HUES64 (cell line): ENCODE results near the gene MOV10L1.

Experiments used
- H3K27ac ChIP-seq: 2 replicates; pipeline ENCODE4 v1.7.0; 2013; ENCODE audit warnings: low read depth, low read length, inconsistent platforms
- H3K27me3 ChIP-seq: 2 replicates; pipeline ENCODE4 v1.6.1; 2013; ENCODE audit warnings: mild to moderate bottlenecking, low read length; ENCODE audit not compliant: insufficient read depth
- H3K36me3 ChIP-seq: 2 replicates; pipeline ENCODE4 v1.6.1; 2013; ENCODE audit warnings: mild to moderate bottlenecking, low read length; ENCODE audit not compliant: insufficient read depth
- H3K4me1 ChIP-seq: 2 replicates; pipeline ENCODE4 v1.6.1; 2013; ENCODE audit warnings: mild to moderate bottlenecking, low read length, moderate library complexity; ENCODE audit not compliant: insufficient read depth
- H3K4me3 ChIP-seq: 2 replicates; pipeline ENCODE4 v1.5.1; 2013; ENCODE audit warnings: mild to moderate bottlenecking, low read length, moderate library complexity
- H3K9ac ChIP-seq: 2 replicates; pipeline ENCODE4 v1.6.1; 2013; ENCODE audit warnings: mild to moderate bottlenecking, low read depth, low read length
- H3K9me3 ChIP-seq: 2 replicates; pipeline ENCODE4 v1.6.1; 2013; ENCODE audit warnings: low read depth, low read length; ENCODE audit not compliant: insufficient read depth
- WGBS: fragments of 150-250, 120-280 bp; methylation state at CpG from one replicate; pipeline ENCODE4 v1.1.7; 2013; ENCODE audit warnings: missing lambda C conversion rate; 5-methylcytosine and 5-hydroxymethylcytosine counted together

MOV10L1 gene

DNA sequence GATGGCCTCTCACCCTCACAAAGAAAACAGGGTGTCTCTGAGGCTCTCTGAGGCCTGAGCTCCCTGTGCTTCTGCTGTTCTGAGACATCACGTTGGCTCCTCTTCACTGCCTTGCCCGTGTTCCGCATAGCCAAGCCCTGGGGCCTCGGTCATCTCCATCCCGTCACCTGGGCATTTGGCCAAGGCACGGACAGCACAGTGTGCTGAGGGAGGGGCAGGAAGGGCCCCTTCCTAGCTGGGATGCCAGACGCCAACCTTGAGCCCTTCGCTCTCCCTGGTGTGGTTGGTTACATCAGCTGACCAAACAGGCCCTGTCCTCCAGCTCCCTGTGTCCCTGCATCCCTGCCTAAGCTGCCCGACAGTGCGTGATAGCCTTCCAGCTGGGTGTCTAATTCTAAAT lies 25.9 kb downstream of the MOV10L1 start:
- H3K9me3 ChIP-seq: no peaks in the 10 kb centered on the region
- H3K4me1 ChIP-seq: peaks cover 4% of the 10 kb centered on the region; the same call in 1 of the 2 replicates
- 95% methylated on average over 10 of the region's 10 CpGs for WGBS
- H3K27ac ChIP-seq: no peak overlapping the region
- H3K4me3 ChIP-seq: no peak overlapping the region
- 0 out of 2 replicates have a peak, but pooled peaks cover 3% of the 10 kb centered on the region for H3K27me3 ChIP-seq
- no peak overlapping the region for H3K9ac ChIP-seq
- no peaks in the 10 kb centered on the region for H3K36me3 ChIP-seq

DNA sequence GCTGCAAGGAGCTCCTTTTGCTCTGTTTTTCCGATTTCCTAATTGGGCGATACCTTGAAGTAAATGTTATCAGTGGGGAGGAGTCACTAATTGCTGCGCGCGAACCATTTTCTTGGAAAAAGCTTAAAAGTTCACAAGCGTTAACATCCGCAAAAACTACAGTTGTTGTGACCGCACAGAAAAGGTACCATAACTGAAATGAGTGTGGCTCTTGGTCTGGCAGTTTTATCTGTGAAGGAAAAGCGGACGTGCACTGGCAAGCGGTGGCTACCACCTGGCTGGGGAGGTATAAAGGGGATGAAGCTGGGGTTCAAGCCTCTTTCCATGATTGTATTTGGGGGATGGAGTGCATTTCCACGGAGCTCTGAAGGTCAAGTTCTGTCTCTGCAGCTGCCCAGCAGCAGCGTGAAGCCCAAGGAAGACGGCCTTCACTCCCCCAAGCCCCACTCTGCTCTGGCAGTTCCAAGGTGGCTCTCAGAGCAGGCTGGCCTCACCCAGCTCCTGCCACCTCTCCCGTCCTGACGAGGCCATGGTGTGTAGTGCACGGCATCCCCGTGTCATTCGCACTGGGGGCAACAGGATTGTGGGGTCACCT lies 27.5 kb downstream of the MOV10L1 start:
- H3K27me3 ChIP-seq: 0 out of 2 replicates have a peak, but pooled peaks cover 4% of the 10 kb centered on the region
- WGBS: 92% methylated on average over 19 of the region's 19 CpGs
- H3K9me3 ChIP-seq: 0 out of 2 replicates have a peak, but pooled peaks cover under 1% of the 10 kb centered on the region
- no peak overlapping the region for H3K27ac ChIP-seq
- no peaks in the 10 kb centered on the region for H3K36me3 ChIP-seq
- H3K9ac ChIP-seq: no peak overlapping the region
- peaks cover 4% of the 10 kb centered on the region; the same call in 1 of the 2 replicates for H3K4me1 ChIP-seq
- no peak overlapping the region for H3K4me3 ChIP-seq

DNA sequence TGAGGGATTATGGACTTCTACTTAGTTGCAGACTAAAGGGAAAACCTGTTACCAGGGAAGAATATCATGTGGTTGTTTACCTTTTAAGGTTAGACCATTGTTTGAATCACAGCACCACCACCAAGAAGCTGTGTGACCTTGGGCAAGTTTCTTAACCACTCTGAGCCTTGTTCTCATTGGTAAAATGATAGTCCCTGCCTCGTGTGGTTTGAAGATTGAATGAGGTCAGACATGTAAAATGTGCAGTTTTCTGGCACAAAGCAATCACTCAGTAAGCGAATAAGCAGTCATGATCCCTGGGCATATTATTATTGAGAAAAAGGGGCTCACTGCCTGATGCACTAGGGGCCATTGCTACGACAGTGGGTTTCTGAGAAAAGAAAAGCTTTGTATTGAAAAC lies 28.3 kb downstream of the MOV10L1 start:
- H3K9me3 ChIP-seq: 0 out of 2 replicates have a peak, but pooled peaks cover 3% of the 10 kb centered on the region
- H3K9ac ChIP-seq: no peak overlapping the region
- H3K27me3 ChIP-seq: 0 out of 2 replicates have a peak, but pooled peaks cover 4% of the 10 kb centered on the region
- WGBS: 85% methylated on average over 3 of the region's 3 CpGs
- no peaks in the 10 kb centered on the region for H3K36me3 ChIP-seq
- H3K27ac ChIP-seq: no peak overlapping the region
- H3K4me1 ChIP-seq: peaks cover 4% of the 10 kb centered on the region; the same call in 1 of the 2 replicates
- no peak overlapping the region for H3K4me3 ChIP-seq

DNA sequence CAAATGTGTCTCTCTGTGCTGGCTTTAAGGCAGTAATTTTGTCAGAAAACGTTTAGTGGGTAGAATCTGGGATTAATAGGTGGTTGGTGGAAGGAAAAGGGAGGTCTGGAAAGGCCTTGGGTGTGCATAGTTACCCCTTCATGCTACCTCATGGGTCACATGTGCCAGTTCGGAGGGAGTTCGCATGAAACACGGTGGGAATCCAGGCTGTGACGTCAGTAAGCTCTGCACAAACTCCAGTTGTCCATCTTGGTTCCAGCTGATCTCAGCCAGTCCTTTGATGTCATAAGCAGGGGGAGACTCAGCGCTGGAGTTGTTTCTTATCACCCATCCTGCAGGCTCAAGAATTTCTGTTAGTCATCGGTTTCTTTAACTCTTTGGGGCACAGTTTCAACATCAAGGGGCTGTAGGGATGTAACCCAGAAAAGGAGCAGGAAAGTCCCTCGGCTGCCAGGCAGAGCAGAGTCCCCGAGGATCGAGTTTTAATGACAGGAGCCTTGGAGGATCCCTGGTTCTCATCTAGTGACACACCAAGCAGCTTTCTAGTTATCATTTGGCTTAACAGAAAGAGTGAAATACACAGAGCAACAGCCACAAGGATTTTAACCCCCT lies 28.9 kb downstream of the MOV10L1 start:
- Histone ChIP-seq H3K36me3 (no peaks in the 10 kb centered on the region), H3K27me3 (0 out of 2 replicates have a peak, but pooled peaks cover 4% of the 10 kb centered on the region), H3K9ac (no peak overlapping the region)

DNA sequence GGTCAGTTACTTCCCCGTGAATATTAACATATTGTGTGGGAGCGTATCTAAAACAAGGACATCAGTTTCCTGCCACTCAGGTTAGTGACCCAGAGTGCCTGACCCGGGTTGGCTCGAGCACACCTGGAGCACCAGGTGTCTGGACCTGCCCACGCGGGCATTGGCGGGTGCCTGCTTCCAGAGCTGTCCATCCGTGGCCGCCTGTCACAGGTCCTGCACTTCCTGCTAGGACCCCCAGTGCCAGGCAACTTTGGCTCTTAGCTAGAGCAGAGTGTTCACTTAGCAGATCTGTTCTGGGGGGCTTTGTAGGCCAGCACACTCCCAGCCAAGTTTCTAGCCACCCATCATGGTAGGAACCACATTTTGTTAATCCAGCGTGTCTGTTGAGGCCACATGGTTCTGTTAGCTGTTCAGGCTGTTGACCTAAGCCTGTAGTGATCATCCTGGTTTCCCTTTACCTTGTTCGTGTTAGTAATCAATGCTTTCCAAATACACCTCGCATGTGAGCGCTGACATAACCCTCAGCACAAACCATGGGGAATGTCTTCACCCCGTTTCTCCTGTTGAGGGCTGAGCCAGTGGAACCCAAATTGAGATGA lies 29.5 kb downstream of the MOV10L1 start:
- H3K36me3 ChIP-seq: no peaks in the 10 kb centered on the region
- no peak overlapping the region for H3K27ac ChIP-seq
- peaks cover 4% of the 10 kb centered on the region; the same call in 1 of the 2 replicates for H3K4me1 ChIP-seq
- WGBS: 88% methylated on average over 14 of the region's 14 CpGs
- no peak overlapping the region for H3K4me3 ChIP-seq
- no peak overlapping the region for H3K9ac ChIP-seq
- H3K27me3 ChIP-seq: 0 out of 2 replicates have a peak, but pooled peaks cover 4% of the 10 kb centered on the region
- 0 out of 2 replicates have a peak, but pooled peaks cover 6% of the 10 kb centered on the region for H3K9me3 ChIP-seq

More for the DNA sequence above, 28.9 kb downstream of the MOV10L1 start:
- 0 out of 2 replicates have a peak, but pooled peaks cover 4% of the 10 kb centered on the region for H3K9me3 ChIP-seq
- no peak overlapping the region for H3K4me3 ChIP-seq
- 65% methylated on average over 10 of the region's 10 CpGs for WGBS
- H3K4me1 ChIP-seq: peaks cover 4% of the 10 kb centered on the region; the same call in 1 of the 2 replicates
- H3K27ac ChIP-seq: no peak overlapping the region

DNA sequence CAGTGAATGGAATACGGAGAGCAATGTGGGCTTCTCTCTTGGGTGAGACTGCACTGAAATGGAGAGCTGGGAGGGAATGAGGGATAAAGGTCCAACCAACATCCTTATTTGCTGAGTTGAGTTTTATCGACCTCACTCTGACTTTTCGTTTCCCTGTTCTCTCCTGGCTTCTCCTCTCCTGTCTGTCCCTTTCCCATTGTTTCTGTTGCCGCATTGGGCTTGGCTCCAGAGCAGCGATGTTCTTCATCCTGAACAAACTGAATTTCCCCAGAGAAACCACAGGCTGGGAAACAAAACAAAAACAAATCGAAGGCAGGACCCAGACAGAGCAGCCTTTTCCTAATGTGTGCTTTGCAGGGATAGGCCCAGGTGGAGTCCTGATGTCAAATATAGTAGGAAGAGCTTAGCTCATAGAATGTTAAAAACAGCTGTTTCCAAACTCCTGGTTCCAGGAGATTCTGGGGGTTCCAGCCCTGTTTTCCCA lies 30.0 kb downstream of the MOV10L1 start:
- Histone ChIP-seq H3K27ac (no peak overlapping the region), H3K4me3 (no peak overlapping the region), H3K4me1 (peaks cover 1% of the 10 kb centered on the region; the same call in 1 of the 2 replicates), H3K9me3 (0 out of 2 replicates have a peak, but pooled peaks cover 6% of the 10 kb centered on the region), H3K27me3 (0 out of 2 replicates have a peak, but pooled peaks cover 4% of the 10 kb centered on the region), H3K36me3 (no peaks in the 10 kb centered on the region), H3K9ac (no peak overlapping the region)
- WGBS: 89% methylated on average over 6 of the region's 6 CpGs

DNA sequence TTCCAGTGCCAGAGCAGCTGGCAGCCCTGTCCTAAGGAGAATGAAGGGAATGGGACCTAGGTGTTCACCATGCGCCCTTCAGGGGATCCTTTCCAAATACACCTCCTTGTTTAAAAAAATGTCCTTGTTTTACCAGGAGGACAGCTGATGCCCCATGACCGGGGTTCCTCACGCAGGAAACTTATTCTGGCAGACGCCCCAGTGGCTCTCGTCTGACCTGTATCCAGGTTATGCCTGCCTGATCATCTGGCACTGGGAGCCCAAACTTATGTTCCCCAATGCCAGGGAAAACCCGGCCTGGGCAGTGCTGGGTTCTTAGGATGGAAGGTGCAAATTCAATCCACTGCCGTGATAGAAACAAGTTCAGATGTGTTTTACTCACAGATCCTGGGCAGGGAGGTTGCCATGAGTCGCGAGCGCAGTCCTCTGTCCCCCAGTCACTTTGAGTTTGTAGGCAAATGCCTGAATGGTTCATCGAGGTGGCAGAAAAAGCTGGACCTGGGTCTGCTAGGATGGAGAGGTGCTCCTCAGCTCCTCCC lies 31.5 kb downstream of the MOV10L1 start:
- WGBS: 86% methylated on average over 11 of the region's 11 CpGs
- no peak overlapping the region for H3K4me3 ChIP-seq
- H3K9me3 ChIP-seq: 0 out of 2 replicates have a peak, but pooled peaks cover 6% of the 10 kb centered on the region

DNA sequence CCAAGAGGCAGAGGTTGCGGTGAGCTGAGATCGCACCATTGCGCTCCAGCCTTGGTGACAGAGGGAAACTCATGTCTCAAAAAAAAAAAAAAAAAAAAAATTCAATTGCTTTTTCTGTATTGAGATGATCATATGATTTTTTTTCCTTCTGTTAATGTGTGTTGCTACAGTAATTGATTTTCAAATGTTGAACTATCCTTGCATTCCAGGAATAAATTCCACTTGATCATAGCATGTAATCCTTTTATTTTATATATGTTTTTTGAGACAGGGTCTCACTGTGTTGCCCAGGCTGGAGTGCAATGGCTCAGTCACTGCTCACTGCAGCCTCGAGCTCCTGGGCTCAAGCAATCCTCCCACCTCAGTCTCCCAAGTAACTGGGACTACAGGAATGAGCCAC lies 33.3 kb downstream of the MOV10L1 start:
- H3K27me3 ChIP-seq: 0 out of 2 replicates have a peak, but pooled peaks cover 4% of the 10 kb centered on the region
- H3K9me3 ChIP-seq: 0 out of 2 replicates have a peak, but pooled peaks cover 6% of the 10 kb centered on the region
- H3K36me3 ChIP-seq: no peaks in the 10 kb centered on the region
- H3K4me3 ChIP-seq: no peak overlapping the region
- WGBS: 95% methylated on average over 4 of the region's 4 CpGs
- no peak overlapping the region for H3K9ac ChIP-seq
- no peaks in the 10 kb centered on the region for H3K4me1 ChIP-seq
- no peak overlapping the region for H3K27ac ChIP-seq

More for the DNA sequence above, 31.5 kb downstream of the MOV10L1 start:
- no peaks in the 10 kb centered on the region for H3K36me3 ChIP-seq
- 0 out of 2 replicates have a peak, but pooled peaks cover 4% of the 10 kb centered on the region for H3K27me3 ChIP-seq
- no peak overlapping the region for H3K27ac ChIP-seq
- H3K4me1 ChIP-seq: no peaks in the 10 kb centered on the region
- no peak overlapping the region for H3K9ac ChIP-seq

DNA sequence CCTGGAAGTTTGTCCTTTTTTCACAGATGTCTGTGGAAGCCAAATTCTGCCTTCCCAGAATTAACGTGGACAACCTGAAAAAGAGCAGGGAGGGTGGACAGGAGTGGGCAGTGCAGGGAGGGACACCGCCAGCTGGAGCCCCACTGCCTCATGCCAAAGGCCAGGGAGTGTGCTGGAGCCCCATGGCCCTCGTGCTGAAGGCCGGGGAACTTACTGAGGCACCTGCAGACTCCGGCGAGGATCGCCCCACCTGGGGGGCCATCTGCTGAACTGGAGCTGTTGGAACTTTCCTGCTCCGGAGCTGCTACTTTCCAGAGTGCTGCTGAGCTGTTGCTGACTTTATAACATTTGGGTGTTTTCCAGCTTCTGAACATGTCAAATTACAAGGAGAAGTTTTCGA lies 35.2 kb downstream of the MOV10L1 start:
- Histone ChIP-seq H3K27me3 (0 out of 2 replicates have a peak, but pooled peaks cover 4% of the 10 kb centered on the region), H3K36me3 (no peaks in the 10 kb centered on the region), H3K27ac (no peak overlapping the region), H3K9me3 (0 out of 2 replicates have a peak, but pooled peaks cover 6% of the 10 kb centered on the region), H3K4me3 (no peak overlapping the region), H3K9ac (no peak overlapping the region), H3K4me1 (no peaks in the 10 kb centered on the region)
- WGBS: 92% methylated on average over 9 of the region's 9 CpGs

DNA sequence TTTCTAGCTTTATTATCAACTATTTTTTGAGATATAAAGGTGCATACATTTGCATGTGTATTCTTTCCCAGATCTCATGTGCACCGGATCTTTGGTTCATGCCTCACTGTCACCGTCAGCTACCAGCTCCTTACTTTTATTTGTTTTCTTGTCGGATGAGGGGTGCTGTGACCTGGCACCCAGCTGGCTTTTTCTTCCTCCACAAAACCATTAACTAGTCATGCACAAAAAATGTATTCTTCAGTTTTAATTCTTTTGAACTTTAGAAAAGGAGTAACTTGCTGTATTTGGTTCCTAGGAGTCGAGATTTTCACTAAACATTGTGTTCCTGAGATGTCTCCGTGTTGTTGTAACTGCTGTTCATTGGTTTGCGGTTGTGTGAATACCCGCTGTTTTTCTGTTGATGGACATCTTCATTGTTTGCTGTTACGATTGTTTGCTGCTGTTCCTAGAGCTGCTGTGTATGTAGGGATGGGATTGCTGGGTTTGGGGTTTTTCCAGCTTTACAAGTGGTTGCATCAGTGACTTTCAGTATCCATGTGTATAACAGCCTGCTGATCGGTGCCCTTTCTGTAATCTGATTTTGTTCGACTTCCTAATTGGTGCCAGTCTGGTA lies 39.4 kb downstream of the MOV10L1 start:
- Histone ChIP-seq H3K27ac (no peak overlapping the region), H3K27me3 (no peaks in the 10 kb centered on the region), H3K4me3 (no peak overlapping the region), H3K9me3 (no peaks in the 10 kb centered on the region), H3K36me3 (no peaks in the 10 kb centered on the region), H3K9ac (no peak overlapping the region), H3K4me1 (no peaks in the 10 kb centered on the region)
- 94% methylated on average over 10 of the region's 10 CpGs for WGBS
